Stomach smooth muscle (tissue), 2 donors: ENCODE data around the gene ANKH.
"Not testable (repeated sequence)": the region's sequence is repeated elsewhere in the genome, so short reads cannot be mapped to it uniquely, and the experiment has no call there.

Experiments
- H3K27ac ChIP-seq: one replicate; pipeline ENCODE4 v1.7.0; 2013; ENCODE audit warnings: mild to moderate bottlenecking, low read length, inconsistent platforms
- H3K27me3 ChIP-seq, 2 donors: one replicate each; pipeline ENCODE4 v1.7.0; 2013; ENCODE audit warnings: low read length in 2 of 2; ENCODE audit not compliant: insufficient read depth in 2 of 2, control insufficient read depth in 1 of 2
- H3K36me3 ChIP-seq, 2 donors: one replicate each; pipeline ENCODE4 v1.7.0; 2013; ENCODE audit warnings: low read length in 2 of 2; ENCODE audit not compliant: control insufficient read depth in 2 of 2, insufficient read depth in 2 of 2
- H3K4me1 ChIP-seq: one replicate; pipeline ENCODE4 v1.7.0; 2013; ENCODE audit warnings: low read length; ENCODE audit not compliant: control insufficient read depth, insufficient read depth
- H3K4me3 ChIP-seq, 2 donors: one replicate each; pipeline ENCODE4 v1.7.0; 2013; ENCODE audit warnings: low read length in 2 of 2
- H3K9ac ChIP-seq, 2 donors: one replicate each; pipeline ENCODE4 v1.7.0; 2013; ENCODE audit warnings: low read length in 2 of 2, mild to moderate bottlenecking in 1 of 2
- H3K9me3 ChIP-seq, 2 donors: one replicate each; pipeline ENCODE4 v1.7.0; 2013; ENCODE audit warnings: low read length in 2 of 2; ENCODE audit not compliant: control insufficient read depth in 2 of 2
- donor health status: healthy.
- donor health status: Pancreatic carcinoma.

The ANKH gene

DNA sequence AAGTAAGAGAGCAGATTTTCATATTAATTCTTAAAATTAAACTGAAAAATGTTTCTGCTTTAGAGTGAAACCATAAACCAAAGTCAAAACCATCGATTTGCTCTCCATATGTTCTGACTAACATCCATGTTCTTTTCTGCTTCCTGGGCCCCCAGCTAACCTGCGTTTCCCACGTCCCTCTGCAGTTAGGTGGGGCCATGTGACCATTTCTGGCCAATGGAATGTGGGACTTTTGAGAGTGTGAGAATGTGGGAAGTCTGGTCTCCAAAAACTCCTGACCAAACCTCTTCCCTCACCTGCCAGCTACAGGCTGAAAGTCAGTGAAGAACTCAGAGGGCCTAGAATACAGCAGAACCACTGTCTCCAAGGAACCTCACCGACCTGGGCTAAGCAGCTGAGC, 44.9 kb downstream of the ANKH start:
- no peaks in the 10 kb centered on the region for H3K27me3 ChIP-seq
- H3K36me3 ChIP-seq: no peaks in the 10 kb centered on the region
- no peak overlapping the region for H3K4me3 ChIP-seq
- no peak overlapping the region for H3K27ac ChIP-seq
- no peaks in the 10 kb centered on the region for H3K4me1 ChIP-seq
- no peak overlapping the region for H3K9ac ChIP-seq
- H3K9me3 ChIP-seq: no peaks in the 10 kb centered on the region

- Histone ChIP-seq H3K27ac (no peak overlapping the region), H3K27me3 (no peaks in the 10 kb centered on the region), H3K4me1 (no peaks in the 10 kb centered on the region)
These were observed 45.6 kb downstream of the ANKH start for GRCh38 chr5:14825977-14826376.

DNA sequence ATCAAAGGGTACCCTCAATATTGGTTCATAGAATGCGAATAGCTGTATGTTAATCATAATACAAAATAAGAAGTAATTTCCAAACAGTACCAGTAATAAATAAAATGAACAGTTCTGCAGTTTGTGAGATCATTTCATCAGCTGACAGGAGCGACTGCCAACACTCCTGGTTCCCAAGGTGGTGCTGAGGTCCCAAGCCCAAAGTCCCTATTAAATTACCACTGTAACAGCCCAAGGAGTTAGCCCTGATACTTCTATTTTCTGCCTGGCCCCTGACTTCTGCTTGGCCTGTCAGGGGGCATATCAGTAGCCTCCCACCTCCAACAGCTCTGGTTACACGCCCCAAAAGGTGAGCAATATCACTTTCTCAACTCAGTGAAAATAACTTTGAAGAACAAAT, 47.1 kb downstream of the ANKH start:
- H3K27me3 ChIP-seq: no peaks in the 10 kb centered on the region
- H3K4me1 ChIP-seq: no peaks in the 10 kb centered on the region
- H3K27ac ChIP-seq: no peak overlapping the region
- no peak overlapping the region for H3K4me3 ChIP-seq
- H3K9me3 ChIP-seq: no peaks in the 10 kb centered on the region
- H3K9ac ChIP-seq: no peak overlapping the region
- no peaks in the 10 kb centered on the region for H3K36me3 ChIP-seq

More at GRCh38 chr5:14825977-14826376, 45.6 kb downstream of the ANKH start:
- no peaks in the 10 kb centered on the region for H3K9me3 ChIP-seq
- H3K36me3 ChIP-seq: no peaks in the 10 kb centered on the region
- no peak overlapping the region for H3K9ac ChIP-seq
- H3K4me3 ChIP-seq: no peak overlapping the region

DNA sequence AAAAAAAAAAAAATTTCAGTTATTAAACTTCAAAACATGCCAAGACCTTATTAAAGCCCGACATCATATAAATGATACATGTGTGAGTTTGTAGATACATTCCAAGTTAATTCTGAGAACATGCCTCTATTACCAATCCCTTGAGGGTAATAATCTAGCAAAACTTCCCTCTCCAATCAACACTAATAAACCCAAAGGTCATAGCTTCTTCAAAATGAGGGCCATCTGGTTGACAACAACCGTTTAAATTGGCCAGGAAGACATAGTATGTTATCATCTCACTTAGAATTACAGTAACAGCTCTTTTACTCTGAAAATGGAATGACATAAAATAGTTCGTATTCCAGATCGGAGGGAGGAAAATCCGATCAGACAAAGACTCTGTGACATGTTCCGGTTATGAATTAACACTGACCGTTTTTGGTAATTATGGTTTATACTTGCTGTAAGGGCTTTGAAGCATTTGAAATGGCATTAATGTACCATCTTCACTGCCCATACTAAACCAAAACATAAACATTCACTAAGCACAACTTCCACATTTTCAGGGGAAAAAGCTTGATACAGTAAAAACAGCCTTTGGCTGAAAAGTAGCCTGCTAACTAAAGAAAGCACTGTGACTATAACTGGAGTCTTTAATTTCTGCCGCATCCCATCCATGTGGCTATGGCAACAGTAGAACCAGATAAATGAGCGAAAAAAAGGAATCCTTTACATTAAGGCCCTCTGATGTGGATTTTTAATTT, 50.3 kb downstream of the ANKH start:
- no peaks in the 10 kb centered on the region for H3K36me3 ChIP-seq
- H3K9ac ChIP-seq: no peak overlapping the region
- no peaks in the 10 kb centered on the region for H3K27me3 ChIP-seq
- no peaks in the 10 kb centered on the region for H3K9me3 ChIP-seq
- H3K4me1 ChIP-seq: no peaks in the 10 kb centered on the region
- no peak overlapping the region for H3K27ac ChIP-seq
- no peak overlapping the region for H3K4me3 ChIP-seq

DNA sequence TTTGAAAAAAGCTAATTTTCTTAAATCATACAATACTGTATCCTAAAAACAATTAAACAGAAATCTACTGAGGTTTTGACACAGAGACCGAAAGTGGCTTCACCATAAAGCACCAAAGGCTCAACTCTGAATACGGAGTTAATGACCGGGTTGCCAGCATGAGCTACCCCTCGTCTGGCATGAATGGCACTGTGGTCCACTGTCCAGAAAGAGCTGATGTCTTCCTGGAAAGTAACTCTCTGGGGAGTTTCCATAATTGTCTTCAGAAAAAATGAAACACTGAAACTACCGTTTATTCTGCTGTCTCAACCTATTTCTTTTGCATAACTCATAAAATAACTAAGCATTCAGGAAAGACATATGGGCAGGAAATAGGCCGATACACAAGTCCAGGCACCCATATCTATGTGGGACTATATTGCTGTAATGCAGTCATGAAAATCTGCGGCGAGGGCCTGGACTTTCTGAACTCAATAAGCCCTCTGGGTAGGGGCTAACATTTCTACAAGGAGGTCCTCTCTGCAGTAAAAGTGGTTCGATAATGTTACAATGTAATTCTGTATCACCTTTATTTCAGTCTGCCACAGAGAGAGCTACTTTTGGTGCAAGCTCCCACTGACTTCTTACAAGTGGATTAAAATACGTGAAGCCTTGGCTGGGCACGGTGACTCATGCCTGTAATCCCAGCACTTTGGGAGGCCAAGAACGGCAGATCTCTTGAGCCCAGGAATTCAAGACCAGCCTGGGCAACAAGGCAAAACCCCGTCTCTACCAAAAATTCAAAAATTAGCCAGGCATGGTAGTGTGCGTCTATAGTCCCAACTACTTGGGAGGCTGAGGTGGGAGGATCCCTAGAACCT, 52.4 kb downstream of the ANKH start:
- Histone ChIP-seq H3K27me3 (no peaks in the 10 kb centered on the region), H3K27ac (no peak overlapping the region)

DNA sequence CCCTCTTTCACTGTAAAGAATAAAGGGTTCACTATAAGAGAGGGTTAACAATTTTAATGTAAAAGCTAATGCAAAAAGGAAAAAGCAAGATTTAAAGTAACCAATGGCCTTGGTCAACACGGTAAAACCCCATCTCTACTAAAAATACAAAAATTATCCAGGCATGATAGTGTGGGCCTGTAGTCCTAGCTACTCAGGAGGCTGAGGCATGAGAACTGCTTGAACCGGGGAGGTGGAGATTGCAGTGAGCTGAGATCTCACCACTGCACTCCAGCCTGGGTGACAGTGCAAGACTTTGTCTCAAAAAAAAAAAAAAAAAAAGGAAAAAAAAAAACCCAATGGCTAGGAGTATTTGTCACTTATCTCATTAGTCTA, 53.8 kb downstream of the ANKH start:
- not testable (repeated sequence) for H3K27ac ChIP-seq, H3K36me3 ChIP-seq, H3K27me3 ChIP-seq, H3K4me1 ChIP-seq, H3K9me3 ChIP-seq, H3K4me3 ChIP-seq, H3K9ac ChIP-seq

More for the DNA sequence above, 52.4 kb downstream of the ANKH start:
- H3K36me3 ChIP-seq: no peaks in the 10 kb centered on the region
- no peak overlapping the region for H3K9ac ChIP-seq
- no peak overlapping the region for H3K4me3 ChIP-seq
- H3K9me3 ChIP-seq: no peaks in the 10 kb centered on the region
- H3K4me1 ChIP-seq: no peaks in the 10 kb centered on the region

- Histone ChIP-seq H3K9me3 (no peaks in the 10 kb centered on the region), H3K36me3 (no peaks in the 10 kb centered on the region), H3K4me1 (no peaks in the 10 kb centered on the region), H3K4me3 (no peak overlapping the region), H3K9ac (no peak overlapping the region), H3K27ac (no peak overlapping the region), H3K27me3 (no peaks in the 10 kb centered on the region)
These were observed 54.4 kb downstream of the ANKH start for GRCh38 chr5:14816999-14817761.

DNA sequence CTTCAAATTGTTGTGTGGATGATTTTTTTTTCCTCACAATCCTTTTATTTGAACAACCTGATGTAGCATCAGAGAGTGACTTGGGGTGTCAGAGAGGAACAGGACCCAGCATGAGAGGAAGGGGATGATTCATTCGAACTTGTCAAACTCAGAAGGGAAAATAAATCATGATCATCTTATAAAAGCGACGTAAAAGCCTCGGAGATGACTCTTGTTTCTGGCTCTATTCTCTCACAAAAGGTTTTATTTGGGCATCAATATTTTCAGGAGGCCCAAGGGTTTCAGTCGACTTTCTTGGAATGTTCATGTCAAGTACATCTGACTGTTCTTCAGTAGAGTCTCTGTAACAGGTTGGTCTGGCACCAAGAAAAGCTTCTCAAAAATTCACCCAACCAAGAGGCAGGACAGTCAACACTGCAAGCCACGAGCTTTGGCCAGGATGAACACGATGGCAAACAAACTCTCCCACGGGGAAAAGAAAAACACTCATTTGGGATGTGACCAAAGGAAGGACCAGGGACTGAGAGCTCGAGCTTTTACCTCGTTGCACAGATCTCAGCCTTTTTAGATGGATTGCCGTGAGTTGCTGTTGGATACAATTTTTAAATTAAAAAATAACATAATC, 55.1 kb downstream of the ANKH start:
- Histone ChIP-seq H3K4me3 (no peak overlapping the region), H3K9ac (no peak overlapping the region), H3K27ac (no peak overlapping the region), H3K36me3 (no peaks in the 10 kb centered on the region), H3K27me3 (no peaks in the 10 kb centered on the region), H3K4me1 (no peaks in the 10 kb centered on the region), H3K9me3 (no peaks in the 10 kb centered on the region)

DNA sequence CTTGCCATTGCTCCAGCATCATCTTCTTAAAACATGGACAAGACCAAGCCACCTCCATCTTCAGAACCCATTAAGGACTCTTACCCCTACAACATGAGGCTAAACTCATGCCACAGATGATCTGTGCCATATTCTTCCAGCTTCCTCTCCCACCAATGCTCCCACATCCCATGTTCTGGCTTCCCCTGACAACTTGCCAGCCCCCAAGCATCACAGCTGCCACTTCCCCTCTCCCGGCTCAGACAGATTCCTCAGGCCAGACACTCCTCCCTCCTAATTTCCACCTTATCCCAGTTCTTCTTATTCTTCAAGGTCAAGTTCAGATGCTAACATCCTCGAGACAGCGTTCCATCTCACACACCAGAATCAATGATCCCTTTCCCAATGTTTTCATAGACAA, 57.8 kb downstream of the ANKH start:
- H3K9ac ChIP-seq: no peak overlapping the region
- H3K4me1 ChIP-seq: no peaks in the 10 kb centered on the region
- H3K27ac ChIP-seq: no peak overlapping the region
- H3K9me3 ChIP-seq: no peaks in the 10 kb centered on the region
- no peaks in the 10 kb centered on the region for H3K36me3 ChIP-seq
- H3K27me3 ChIP-seq: no peaks in the 10 kb centered on the region
- no peak overlapping the region for H3K4me3 ChIP-seq

- no peaks in the 10 kb centered on the region for H3K4me1 ChIP-seq
- H3K36me3 ChIP-seq: no peaks in the 10 kb centered on the region
- no peak overlapping the region for H3K4me3 ChIP-seq
- H3K9ac ChIP-seq: no peak overlapping the region
- no peaks in the 10 kb centered on the region for H3K9me3 ChIP-seq
- H3K27me3 ChIP-seq: no peaks in the 10 kb centered on the region
- H3K27ac ChIP-seq: no peak overlapping the region
These were observed 59.4 kb downstream of the ANKH start for GRCh38 chr5:14812166-14812565.
